Measurements from ENCODE around the gene A4GALT.

DNA sequence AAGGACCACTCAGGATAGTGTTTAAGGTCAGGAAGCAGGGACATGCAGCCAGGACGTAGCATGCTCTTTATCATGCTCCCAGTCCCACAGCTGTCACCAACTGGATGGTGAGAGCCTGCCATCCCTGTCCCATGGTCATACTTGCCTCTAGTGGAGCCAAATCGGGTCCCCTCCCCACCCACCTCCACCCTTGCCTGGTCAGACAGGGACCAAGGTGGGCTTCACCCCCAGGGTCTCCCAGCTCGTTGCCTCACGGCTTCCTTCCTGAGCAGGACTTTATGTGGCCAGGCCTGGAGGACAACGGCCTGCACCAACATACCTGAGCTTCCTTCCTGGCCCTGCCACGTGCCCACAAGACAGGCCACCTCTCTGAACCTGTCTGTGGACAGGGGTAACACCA, 19.8 kb downstream of the A4GALT start:
- TF ChIP-seq, protein P1, sequence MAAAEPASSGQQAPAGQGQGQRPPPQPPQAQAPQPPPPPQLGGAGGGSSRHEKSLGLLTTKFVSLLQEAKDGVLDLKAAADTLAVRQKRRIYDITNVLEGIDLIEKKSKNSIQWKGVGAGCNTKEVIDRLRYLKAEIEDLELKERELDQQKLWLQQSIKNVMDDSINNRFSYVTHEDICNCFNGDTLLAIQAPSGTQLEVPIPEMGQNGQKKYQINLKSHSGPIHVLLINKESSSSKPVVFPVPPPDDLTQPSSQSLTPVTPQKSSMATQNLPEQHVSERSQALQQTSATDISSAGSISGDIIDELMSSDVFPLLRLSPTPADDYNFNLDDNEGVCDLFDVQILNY (CRISPR knock-in tag; conservative IDR thresholded peaks at IDR 0.05), result no peak
- TF ChIP-seq POLR2A (IDR thresholded peaks at IDR 0.05; ENCODE audit: insufficient read depth in 1 of 2, low read depth in 2 of 2, low read length in 2 of 2) (no peak), SMARCC2 (IDR thresholded peaks at IDR 0.05) (no peak), RAD21 (CRISPR knock-in tag; IDR thresholded peaks at IDR 0.05) (no peak), SRF (IDR thresholded peaks at IDR 0.05; ENCODE audit: low read depth, low read length) (no peak), ZNF234 (CRISPR knock-in tag; conservative IDR thresholded peaks at IDR 0.05) (no peak)

Measured in HepG2 (cell line).